Keratinocyte (primary cell): ENCODE measurements around the gene GJA8. TPM values are rescaled to one million over a fixed set of nuclear protein-coding genes. Genes with fewer than 3 reads are reported as not detected.

ENCODE experiments used
- DNase-seq: peaks from one replicate; pipeline ENCODE4 v3.0.0-alpha.2; 2011; ENCODE audit warnings: low read depth, missing footprints, low spot score
- FAIRE-seq: peaks from 2 replicates; lab custom pipeline; 2011; peaks lifted over from hg19 to GRCh38; lab: Jason Lieb, UNC
- H2AFZ ChIP-seq: 2 replicates; pipeline ENCODE4 v1.6.0; 2012; ENCODE audit warnings: low read length, control low read depth, inconsistent platforms; ENCODE audit not compliant: control insufficient read depth
- H3K27ac ChIP-seq: 2 replicates; pipeline ENCODE4 v1.5.1; 2011; ENCODE audit warnings: low read length; ENCODE audit not compliant: control insufficient read depth, insufficient read depth
- H3K27me3 ChIP-seq: 3 replicates; pipeline ENCODE4 v1.6.0; 2011; ENCODE audit warnings: low read length; ENCODE audit not compliant: control insufficient read depth, insufficient read depth; ENCODE audit errors: extremely low read depth
- H3K36me3 ChIP-seq, 2 experiments: 2 replicates in 1 of 2; 3 replicates in 1 of 2; pipeline ENCODE4 v1.5.1; 2011; ENCODE audit warnings: low read length in 2 of 2, mild to moderate bottlenecking in 1 of 2; ENCODE audit not compliant: control insufficient read depth in 2 of 2, insufficient read depth in 2 of 2; ENCODE audit errors: extremely low read depth in 1 of 2
- H3K4me1 ChIP-seq: 3 replicates; pipeline ENCODE4 v1.5.1; 2011; ENCODE audit warnings: low read length; ENCODE audit not compliant: control insufficient read depth, insufficient read depth; ENCODE audit errors: extremely low read depth
- H3K4me2 ChIP-seq: 3 replicates; pipeline ENCODE4 v1.6.0; 2011; ENCODE audit warnings: low read depth, low read length; ENCODE audit not compliant: control insufficient read depth, insufficient read depth; ENCODE audit errors: extremely low read depth
- H3K4me3 ChIP-seq, 3 experiments: fragments of 200-600 bp in 1 of 3; sonication (generic) in 1 of 3; 2 replicates in 2 of 3; 3 replicates in 1 of 3; pipeline ENCODE4 v1.5.1; 2011 to 2016; ENCODE audit warnings: low read length in 3 of 3, mild to moderate bottlenecking in 3 of 3, control low read depth in 2 of 3, inconsistent platforms in 1 of 3, low read depth in 1 of 3, mixed read lengths in 1 of 3, mixed run types in 1 of 3, moderate library complexity in 1 of 3; ENCODE audit not compliant: control insufficient read depth in 2 of 3, insufficient read depth in 2 of 3; ENCODE audit errors: extremely low read depth in 1 of 3
- H3K79me2 ChIP-seq: 2 replicates; pipeline ENCODE4 v1.6.0; 2012; ENCODE audit warnings: low read length; ENCODE audit not compliant: control insufficient read depth, insufficient read depth
- H3K9ac ChIP-seq: 3 replicates; pipeline ENCODE4 v1.6.0; 2011; ENCODE audit warnings: low read length; ENCODE audit not compliant: control insufficient read depth, insufficient read depth; ENCODE audit errors: extremely low read depth
- H3K9me1 ChIP-seq: 3 replicates; pipeline ENCODE4 v1.6.0; 2011; ENCODE audit warnings: low read length; ENCODE audit not compliant: control insufficient read depth, insufficient read depth; ENCODE audit errors: extremely low read depth
- H3K9me3 ChIP-seq: 2 replicates; pipeline ENCODE4 v1.5.1; 2012; ENCODE audit warnings: low read depth, low read length; ENCODE audit not compliant: control insufficient read depth
- H4K20me1 ChIP-seq: 3 replicates; pipeline ENCODE4 v1.6.0; 2011; ENCODE audit warnings: low read length; ENCODE audit not compliant: control insufficient read depth, insufficient read depth; ENCODE audit errors: extremely low read depth
- CTCF ChIP-seq, 3 experiments: IDR thresholded peaks in 1 of 3; conservative IDR thresholded peaks in 1 of 3; optimal IDR thresholded peaks in 1 of 3; 2 replicates in 2 of 3; 3 replicates in 1 of 3; pipeline versions ENCODE3 to v1.5.1; 2011; ENCODE audit warnings: low read length in 3 of 3, mild to moderate bottlenecking in 3 of 3, moderate library complexity in 2 of 3, control low read depth in 1 of 3, inconsistent platforms in 1 of 3; ENCODE audit not compliant: insufficient read depth in 2 of 3; ENCODE audit errors: extremely low read depth in 1 of 3
- EZH2 ChIP-seq: IDR thresholded peaks from one replicate; pipeline ENCODE4 v1.6.1; 2012; ENCODE audit warnings: inconsistent platforms, mild to moderate bottlenecking, low read length, moderate library complexity
- dilution Hi-C: fragments of 300-500 bp; cut with MboI; formaldehyde crosslinking; loops from one replicate; pipeline ENCODE4 v1.7.0; 2020; ENCODE audit warnings: low sequenced_read_pairs; ENCODE audit not compliant: extremely low pct_ligation_motif_present
- polyA plus RNA-seq, 5 experiments: library from polyadenylated mRNA; depleted of rRNA in 3 of 5; stranded (reverse) in 3 of 5; stranded (forward) in 1 of 5; unstranded in 1 of 5; fragments of >200 nt; gene quantifications; 1 replicate in 1 of 5; 2 replicates in 3 of 5; 3 replicates in 1 of 5; pipeline versions ENCODE4 v1.2.1 to v1.2.3, GENCODE V29; 2011 to 2012; ENCODE audit warnings: missing spikeins in 2 of 5, low read depth in 1 of 5, low replicate concordance in 1 of 5

The GJA8 gene
- polyA plus RNA-seq, 1 donor (not counting 4 experiments of a cell fraction or from before 2014, with no cell fraction given) = not detected

GRCh38 chr1:147907786-147908509 lies 5.4 kb downstream of the GJA8 start:
- TF ChIP-seq CTCF (optimal IDR thresholded peaks at IDR 0.05 in 1 of 3, IDR thresholded peaks at IDR 0.05 in 1 of 3, conservative IDR thresholded peaks at IDR 0.05 in 1 of 3; ENCODE audit: extremely low read depth in 1 of 3, insufficient read depth in 2 of 3, low read length in 3 of 3) (no peak), EZH2 (no peak)
- H3K4me3 ChIP-seq = no peak overlapping the region
- no peaks in the 10 kb centered on the region for H3K27me3 ChIP-seq
- H3K9me1 ChIP-seq = no peaks in the 10 kb centered on the region
- H3K27ac ChIP-seq = no peak overlapping the region
- no peaks in the 10 kb centered on the region for H3K79me2 ChIP-seq
- H4K20me1 ChIP-seq = no peaks in the 10 kb centered on the region
- H3K9me3 ChIP-seq = no peaks in the 10 kb centered on the region
- no peak overlapping the region for H3K4me2 ChIP-seq
- no peak overlapping the region for H3K9ac ChIP-seq
- no peak overlapping the region for H2AFZ ChIP-seq
- no peaks in the 10 kb centered on the region for H3K36me3 ChIP-seq
- dilution Hi-C loops = no loop called here
- FAIRE-seq (no peak), DNase-seq (no peak)
- H3K4me1 ChIP-seq = no peaks in the 10 kb centered on the region

- Histone ChIP-seq H3K9ac (no peak overlapping the region), H3K79me2 (no peaks in the 10 kb centered on the region), H3K36me3 (no peaks in the 10 kb centered on the region), H3K9me3 (no peaks in the 10 kb centered on the region), H3K4me3 (no peak overlapping the region), H3K27ac (no peak overlapping the region), H3K4me2 (no peak overlapping the region), H3K4me1 (no peaks in the 10 kb centered on the region), H4K20me1 (no peaks in the 10 kb centered on the region), H2AFZ (no peak overlapping the region), H3K9me1 (no peaks in the 10 kb centered on the region), H3K27me3 (peaks cover 4% of the 10 kb centered on the region)
- DNase-seq (no peak), FAIRE-seq (no peak)
- dilution Hi-C loops = no loop called here
- TF ChIP-seq CTCF (optimal IDR thresholded peaks at IDR 0.05 in 1 of 3, IDR thresholded peaks at IDR 0.05 in 1 of 3, conservative IDR thresholded peaks at IDR 0.05 in 1 of 3; ENCODE audit: extremely low read depth in 1 of 3, insufficient read depth in 2 of 3, low read length in 3 of 3) = no peak
- TF ChIP-seq EZH2 = no peak
Measured at GRCh38 chr1:147912553-147912952, 10.0 kb downstream of the GJA8 start.
